ENCODE data around the gene AKR1B1. TPM values are rescaled to one million over a fixed set of nuclear protein-coding genes. Genes with fewer than 3 reads are reported as not detected.
A peak's percentile ranks its signal among the peaks of the same experiment; 100 is the strongest.

Gene AKR1B1
- 59.4 and 61.8 TPM in 2 replicates for total RNA-seq
- long read RNA-seq, transcript AKR1B1-201 (10 exons, 1,409 nt): major isoform, 240 of 269 reads
- long read RNA-seq, partial matches to known transcripts: 11 of 269 reads
- long read RNA-seq, other reads (novel, unspliced or antisense): 16 of 269 reads

GRCh38 chr7:134458806-134459698 is at the start of gene AKR1B1:
AKR1B1 (minus strand) TSS chr7:134459100; CDS start chr7:134459062, 38 bp downstream.
- peak within 1 kb of the TSS; percentile 57 for H3K27ac Mint-ChIP-seq (ENCODE audit: unreplicated experiment)
- peaks cover 27% of the 10 kb centered on the region for H3K4me1 Mint-ChIP-seq (ENCODE audit: unreplicated experiment)
- H3K27me3 Mint-ChIP-seq (ENCODE audit: unreplicated experiment): no peaks in the 10 kb centered on the region

GRCh38 chr7:134505856-134506255 is 47.0 kb upstream of the AKR1B1 start:
- no peaks in the 10 kb centered on the region for H3K9me3 Mint-ChIP-seq (ENCODE audit: unreplicated experiment)
- H3K36me3 Mint-ChIP-seq (ENCODE audit: unreplicated experiment): no peaks in the 10 kb centered on the region
- DNase-seq (ENCODE audit: extremely low spot score, unreplicated experiment): no peak
- H3K27me3 Mint-ChIP-seq (ENCODE audit: unreplicated experiment): peaks cover 6% of the 10 kb centered on the region
- no peak overlapping the region for H3K4me3 Mint-ChIP-seq (ENCODE audit: unreplicated experiment)
- H3K27ac Mint-ChIP-seq (ENCODE audit: unreplicated experiment): no peak overlapping the region
- H3K4me1 Mint-ChIP-seq (ENCODE audit: unreplicated experiment): peaks cover 3% of the 10 kb centered on the region
- no peak for TF ChIP-seq CTCF (IDR thresholded peaks at IDR 0.05)

More at GRCh38 chr7:134458806-134459698, at the start of gene AKR1B1:
- Mint-ChIP-seq H3K36me3 (ENCODE audit: unreplicated experiment) (no peaks in the 10 kb centered on the region), H3K4me3 (ENCODE audit: unreplicated experiment) (peak within 1 kb of the TSS; percentile 85), H3K9me3 (ENCODE audit: unreplicated experiment) (peaks cover 3% of the 10 kb centered on the region)
- DNase-seq (ENCODE audit: extremely low spot score, unreplicated experiment): peak; percentile 96
- TF ChIP-seq CTCF (IDR thresholded peaks at IDR 0.05): peak; percentile 64

- Mint-ChIP-seq H3K27ac (ENCODE audit: unreplicated experiment) (no peak overlapping the region), H3K4me1 (ENCODE audit: unreplicated experiment) (peaks cover 3% of the 10 kb centered on the region), H3K27me3 (ENCODE audit: unreplicated experiment) (peaks cover 6% of the 10 kb centered on the region), H3K36me3 (ENCODE audit: unreplicated experiment) (no peaks in the 10 kb centered on the region), H3K9me3 (ENCODE audit: unreplicated experiment) (no peaks in the 10 kb centered on the region), H3K4me3 (ENCODE audit: unreplicated experiment) (no peak overlapping the region)
- TF ChIP-seq CTCF (IDR thresholded peaks at IDR 0.05): no peak
- no peak for DNase-seq (ENCODE audit: extremely low spot score, unreplicated experiment)
These were observed 45.8 kb upstream of the AKR1B1 start for GRCh38 chr7:134504660-134505164.

GRCh38 chr7:134502463-134503371 is 43.8 kb upstream of the AKR1B1 start:
- Mint-ChIP-seq H3K27me3 (ENCODE audit: unreplicated experiment) (peaks cover 14% of the 10 kb centered on the region), H3K27ac (ENCODE audit: unreplicated experiment) (no peak overlapping the region), H3K4me1 (ENCODE audit: unreplicated experiment) (peaks cover 3% of the 10 kb centered on the region), H3K9me3 (ENCODE audit: unreplicated experiment) (no peaks in the 10 kb centered on the region), H3K4me3 (ENCODE audit: unreplicated experiment) (no peak overlapping the region), H3K36me3 (ENCODE audit: unreplicated experiment) (no peaks in the 10 kb centered on the region)
- no peak for TF ChIP-seq CTCF (IDR thresholded peaks at IDR 0.05)
- no peak for DNase-seq (ENCODE audit: extremely low spot score, unreplicated experiment)
